ENCODE data around the gene ULBP3. TPM values are rescaled to one million over a fixed set of nuclear protein-coding genes. Genes with fewer than 3 reads are reported as not detected.

The ULBP3 gene
- total RNA-seq, 1 experiment from 2014 or later: 8.1 TPM

GRCh38 chr6:150030611-150031010, 38.3 kb downstream of the ULBP3 start:
- Mint-ChIP-seq H3K4me1 (ENCODE audit: low read depth, unreplicated experiment) (no peaks in the 10 kb centered on the region), H3K4me3 (ENCODE audit: unreplicated experiment) (no peak overlapping the region), H3K27me3 (ENCODE audit: insufficient read depth, unreplicated experiment) (peaks cover 22% of the 10 kb centered on the region), H3K9me3 (ENCODE audit: unreplicated experiment) (no peaks in the 10 kb centered on the region), H3K36me3 (ENCODE audit: insufficient read depth, unreplicated experiment) (no peaks in the 10 kb centered on the region), H3K27ac (ENCODE audit: unreplicated experiment) (no peak overlapping the region)
- ChIA-PET CTCF (no interaction called here), POLR2A (no interaction called here)
- Histone ChIP-seq H3K4me3 (ENCODE audit: low read depth, low read length) (no peak overlapping the region), H3K36me3 (ENCODE audit: control insufficient read depth, insufficient read depth, low read length) (no peaks in the 10 kb centered on the region), H3K27me3 (replicated peaks; ENCODE audit: control insufficient read depth, insufficient read depth, low read length) (no peaks in the 10 kb centered on the region), H3K9me3 (no peaks in the 10 kb centered on the region), H3K4me1 (no peaks in the 10 kb centered on the region)
- no peak for DNase-seq
- BruUV-seq (replicated peaks): no TSS peak
- TF ChIP-seq CTCF (IDR thresholded peaks at IDR 0.05; ENCODE audit: insufficient read depth in 1 of 2, low read depth in 1 of 2, low read length in 1 of 2, severe bottlenecking in 1 of 2, unreplicated experiment in 1 of 2): no peak
- intact Hi-C loops (cut with micrococcal nuclease; ENCODE audit: unreplicated experiment): no loop called here

- ChIA-PET CTCF (no interaction called here), POLR2A (no interaction called here)
- no peak for DNase-seq
- BruUV-seq (replicated peaks): no TSS peak
- no peaks in the 10 kb centered on the region for H3K36me3 ChIP-seq (ENCODE audit: control insufficient read depth, insufficient read depth, low read length)
- TF ChIP-seq CTCF (IDR thresholded peaks at IDR 0.05; ENCODE audit: insufficient read depth in 1 of 2, low read depth in 1 of 2, low read length in 1 of 2, severe bottlenecking in 1 of 2, unreplicated experiment in 1 of 2): no peak
- Mint-ChIP-seq H3K27ac (ENCODE audit: unreplicated experiment) (no peak overlapping the region), H3K36me3 (ENCODE audit: insufficient read depth, unreplicated experiment) (no peaks in the 10 kb centered on the region), H3K4me3 (ENCODE audit: unreplicated experiment) (no peak overlapping the region), H3K4me1 (ENCODE audit: low read depth, unreplicated experiment) (no peaks in the 10 kb centered on the region), H3K9me3 (ENCODE audit: unreplicated experiment) (no peaks in the 10 kb centered on the region), H3K27me3 (ENCODE audit: insufficient read depth, unreplicated experiment) (peaks cover 18% of the 10 kb centered on the region)
- H3K4me3 ChIP-seq (ENCODE audit: low read depth, low read length): no peak overlapping the region
- no peaks in the 10 kb centered on the region for H3K4me1 ChIP-seq
- H3K27me3 ChIP-seq (replicated peaks; ENCODE audit: control insufficient read depth, insufficient read depth, low read length): no peaks in the 10 kb centered on the region
- intact Hi-C loops (cut with micrococcal nuclease; ENCODE audit: unreplicated experiment): no loop called here
- H3K9me3 ChIP-seq: no peaks in the 10 kb centered on the region
Observed at GRCh38 chr6:150029749-150030148, 39.2 kb downstream of the ULBP3 start.

GRCh38 chr6:150029276-150029675, 39.6 kb downstream of the ULBP3 start:
- Histone ChIP-seq H3K4me3 (ENCODE audit: low read depth, low read length) (no peak overlapping the region), H3K4me1 (no peaks in the 10 kb centered on the region), H3K9me3 (no peaks in the 10 kb centered on the region), H3K36me3 (ENCODE audit: control insufficient read depth, insufficient read depth, low read length) (no peaks in the 10 kb centered on the region), H3K27me3 (replicated peaks; ENCODE audit: control insufficient read depth, insufficient read depth, low read length) (no peaks in the 10 kb centered on the region)
- no TSS peak for BruUV-seq (replicated peaks)
- ChIA-PET POLR2A (no interaction called here), CTCF (no interaction called here)
- Mint-ChIP-seq H3K36me3 (ENCODE audit: insufficient read depth, unreplicated experiment) (no peaks in the 10 kb centered on the region), H3K27ac (ENCODE audit: unreplicated experiment) (no peak overlapping the region), H3K4me3 (ENCODE audit: unreplicated experiment) (no peak overlapping the region), H3K4me1 (ENCODE audit: low read depth, unreplicated experiment) (no peaks in the 10 kb centered on the region), H3K27me3 (ENCODE audit: insufficient read depth, unreplicated experiment) (peaks cover 21% of the 10 kb centered on the region), H3K9me3 (ENCODE audit: unreplicated experiment) (no peaks in the 10 kb centered on the region)
- no peak for TF ChIP-seq CTCF (IDR thresholded peaks at IDR 0.05; ENCODE audit: insufficient read depth in 1 of 2, low read depth in 1 of 2, low read length in 1 of 2, severe bottlenecking in 1 of 2, unreplicated experiment in 1 of 2)
- no peak for DNase-seq
- intact Hi-C loops (cut with micrococcal nuclease; ENCODE audit: unreplicated experiment): no loop called here

All from Caco-2 (cell line).